IMR-90 (cell line): ENCODE data around the gene RAD51B. TPM values are rescaled to one million over a fixed set of nuclear protein-coding genes. Genes with fewer than 3 reads are reported as not detected.

ENCODE experiments used
- ATAC-seq: fragments of 200-7000 bp; cut with Tn5 transposase; 2 replicates; pipeline ENCODE4 v1.9.1; 2020; ENCODE audit warnings: low read depth, mild to moderate bottlenecking, moderate library complexity
- BruUV-seq: library from RNA; stranded (reverse); fragments of 400-500 nt; replicated peaks from 2 replicates; lab custom pipeline; 2021; lab: Mats Ljungman, UMichigan
- CTCF ChIA-PET: fragments of 300-600 bp; formaldehyde crosslinking; extraction: SDS; loops from one replicate; lab custom pipeline; 2021; ENCODE audit warnings: antibody characterized with exemption; lab: Yijun Ruan, JAX
- POLR2A ChIA-PET: fragments of 300-600 bp; sonication (Branson Sonifier 250); formaldehyde crosslinking; loops from one replicate; lab custom pipeline; 2022; ENCODE audit warnings: antibody characterized with exemption; ENCODE audit not compliant: unreplicated experiment; lab: Charles Lee
- DNase-seq: peaks from one replicate; pipeline ENCODE4 v3.0.0; 2013
- H2AFZ ChIP-seq: replicated peaks from 2 replicates; pipeline ENCODE3; 2013; ENCODE audit warnings: low read length, mild to moderate bottlenecking; ENCODE audit not compliant: poor library complexity
- H2AK5ac ChIP-seq: 2 replicates; pipeline ENCODE4 v1.6.1; 2013; ENCODE audit warnings: low read depth, low read length, inconsistent platforms
- H2AK9ac ChIP-seq: replicated peaks from 2 replicates; pipeline ENCODE3; 2013; ENCODE audit warnings: mild to moderate bottlenecking, low read depth, low read length, moderate library complexity; ENCODE audit not compliant: poor library complexity
- H2BK120ac ChIP-seq: 2 replicates; pipeline ENCODE4 v1.6.1; 2013; ENCODE audit warnings: low read depth, low read length, inconsistent platforms
- H2BK15ac ChIP-seq: 3 replicates; pipeline ENCODE4 v1.6.1; 2013; ENCODE audit warnings: low read depth, low read length, inconsistent platforms
- H2BK20ac ChIP-seq: 2 replicates; pipeline ENCODE4 v1.6.1; 2013; ENCODE audit warnings: low read depth, mild to moderate bottlenecking, inconsistent platforms, low read length, moderate library complexity
- H2BK5ac ChIP-seq: 2 replicates; pipeline ENCODE4 v1.6.1; 2013; ENCODE audit warnings: mild to moderate bottlenecking, low read depth, low read length, inconsistent platforms; ENCODE audit not compliant: poor library complexity, severe bottlenecking
- H3K14ac ChIP-seq: replicated peaks from 2 replicates; pipeline ENCODE4 v1.6.1; 2013; ENCODE audit warnings: low read depth, low read length, inconsistent platforms
- H3K18ac ChIP-seq: 2 replicates; pipeline ENCODE4 v1.6.1; 2013; ENCODE audit warnings: low read depth, low read length, control low read depth
- H3K23ac ChIP-seq: 2 replicates; pipeline ENCODE4 v1.6.1; 2013; ENCODE audit warnings: low read depth, low read length, inconsistent platforms
- H3K27ac ChIP-seq: 2 replicates; pipeline ENCODE4 v1.5.1; 2013; ENCODE audit warnings: mild to moderate bottlenecking, control low read depth, low read length; ENCODE audit not compliant: insufficient read depth
- H3K27me3 ChIP-seq: 2 replicates; pipeline ENCODE4 v1.6.1; 2013; ENCODE audit warnings: low read length; ENCODE audit not compliant: control insufficient read depth, insufficient read depth
- H3K36me3 ChIP-seq: 2 replicates; pipeline ENCODE4 v1.6.1; 2013; ENCODE audit warnings: low read length, mixed read lengths; ENCODE audit not compliant: control insufficient read depth, insufficient read depth
- H3K4ac ChIP-seq: 2 replicates; pipeline ENCODE4 v1.6.1; 2013; ENCODE audit warnings: low read depth, low read length, inconsistent platforms
- H3K4me1 ChIP-seq: 2 replicates; pipeline ENCODE4 v1.6.1; 2013; ENCODE audit warnings: low read length, mixed read lengths; ENCODE audit not compliant: control insufficient read depth, insufficient read depth
- H3K4me2 ChIP-seq: 2 replicates; pipeline ENCODE4 v1.6.1; 2013; ENCODE audit warnings: low read depth, mild to moderate bottlenecking, control low read depth, low read length, moderate library complexity
- H3K4me3 ChIP-seq: 2 replicates; pipeline ENCODE4 v1.5.1; 2013; ENCODE audit warnings: low read depth, mild to moderate bottlenecking, control low read depth, low read length, moderate library complexity; ENCODE audit not compliant: insufficient read depth
- H3K56ac ChIP-seq: 2 replicates; pipeline ENCODE4 v1.6.1; 2013; ENCODE audit warnings: low read length, inconsistent platforms; ENCODE audit not compliant: insufficient read depth; ENCODE audit errors: extremely low read depth
- H3K79me1 ChIP-seq, 2 experiments: 2 replicates each; pipeline ENCODE4 v1.6.1; 2013; ENCODE audit warnings: low read length in 2 of 2, inconsistent platforms in 1 of 2, low read depth in 1 of 2
- H3K9ac ChIP-seq: 2 replicates; pipeline ENCODE4 v1.6.1; 2013; ENCODE audit warnings: low read depth, low read length, control low read depth
- H3K9me1 ChIP-seq: 2 replicates; pipeline ENCODE4 v1.6.1; 2013; ENCODE audit warnings: low read length, inconsistent platforms; ENCODE audit not compliant: insufficient read depth
- H3K9me3 ChIP-seq: 2 replicates; pipeline ENCODE4 v1.6.1; 2013; ENCODE audit warnings: low read length; ENCODE audit not compliant: control insufficient read depth, insufficient read depth
- H4K20me1 ChIP-seq: 2 replicates; pipeline ENCODE4 v1.6.1; 2013; ENCODE audit warnings: low read length, inconsistent platforms; ENCODE audit not compliant: insufficient read depth
- H4K5ac ChIP-seq: 2 replicates; pipeline ENCODE4 v1.6.1; 2013; ENCODE audit warnings: mild to moderate bottlenecking, low read depth, low read length, control low read depth
- H4K8ac ChIP-seq, 2 experiments: 2 replicates each; pipeline ENCODE4 v1.6.1; 2013; ENCODE audit warnings: low read depth in 2 of 2, low read length in 2 of 2, control low read depth in 1 of 2, inconsistent platforms in 1 of 2
- H4K91ac ChIP-seq: 2 replicates; pipeline ENCODE4 v1.6.1; 2013; ENCODE audit warnings: low read depth, low read length, inconsistent platforms; ENCODE audit not compliant: insufficient read depth
- MAFK ChIP-seq: IDR thresholded peaks from 2 replicates; pipeline ENCODE4 v1.6.1; 2012; ENCODE audit warnings: low read depth, low read length, improper control_type of control experiment
- RCOR1 ChIP-seq: IDR thresholded peaks from 2 replicates; pipeline ENCODE4 v1.6.1; 2012; ENCODE audit warnings: mild to moderate bottlenecking, low read length, improper control_type of control experiment; ENCODE audit not compliant: insufficient replicate concordance
- WGBS, 2 experiments: methylation state at CpG; one replicate each; pipeline versions ENCODE4 v1.1.5 to v1.1.7; 2013; ENCODE audit warnings: missing lambda C conversion rate in 2 of 2; ENCODE audit not compliant: insufficient read length in 1 of 2; ENCODE audit errors: extremely low coverage in 2 of 2; 5-methylcytosine and 5-hydroxymethylcytosine counted together
- dilution Hi-C: fragments of 300-500 bp; cut with HindIII; formaldehyde crosslinking; loops from one replicate; pipeline ENCODE4 v1.14.3; 2018; ENCODE audit warnings: low sequenced_read_pairs; ENCODE audit not compliant: unreplicated experiment
- in situ Hi-C: fragments of 300-500 bp; cut with MboI; formaldehyde crosslinking; loops from 3 replicates; pipeline ENCODE4 v1.14.3; 2019; ENCODE audit warnings: low sequenced_read_pairs, inconsistent platforms, mixed read lengths
- intact Hi-C: fragments of 100-400 bp; cut with micrococcal nuclease; formaldehyde crosslinking; loops from 2 replicates; pipeline ENCODE4 v1.10.0; 2022
- polyA plus RNA-seq, 3 experiments: library from polyadenylated mRNA; depleted of rRNA; stranded (reverse); fragments of >200 nt; gene quantifications; 2 replicates each; pipeline ENCODE4 v1.2.3, GENCODE V29; 2012; ENCODE audit warnings: low replicate concordance in 1 of 3
- total RNA-seq: library from RNA; depleted of rRNA; stranded (reverse); fragments of >200 nt; gene quantifications from 2 replicates; pipeline ENCODE4 v1.2.3, GENCODE V29; 2012

Gene RAD51B
- total and polyA plus RNA-seq, 2 of the 4 experiments (the other 2 are of a cell fraction): 5.1 to 18.8 TPM

DNA sequence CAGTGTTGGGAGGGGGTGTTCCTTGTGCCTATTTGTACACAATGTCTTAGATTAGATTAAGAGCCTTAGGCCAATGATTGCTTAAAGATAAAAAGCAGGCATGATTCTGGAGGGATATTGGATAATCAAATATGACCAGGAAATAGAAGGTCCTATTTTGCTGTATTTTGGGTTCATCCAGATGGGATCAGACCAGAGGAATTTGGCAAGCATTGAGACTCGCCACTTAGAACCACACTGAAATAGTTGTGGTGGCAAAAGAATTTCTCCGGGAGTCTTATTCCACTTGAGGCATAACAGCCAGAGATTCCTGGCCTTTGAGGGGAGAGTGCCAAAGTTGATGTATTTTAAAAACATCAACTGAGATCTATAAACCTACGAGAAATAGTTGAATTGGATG lies 327.2 kb downstream of the RAD51B start:
- no peak overlapping the region for H3K56ac ChIP-seq
- H3K27ac ChIP-seq: no peak overlapping the region
- H4K8ac ChIP-seq: peak overlapping the region in 1 of 2 experiments; percentile 74; a peak in 1 of 4 replicates
- H2AK9ac ChIP-seq: no peak overlapping the region
- peak overlapping the region; percentile 72; the same call in 1 of the 2 replicates for H3K4me2 ChIP-seq
- no peak overlapping the region for H4K91ac ChIP-seq
- H3K4me1 ChIP-seq: peaks cover 14% of the 10 kb centered on the region
- TF ChIP-seq RCOR1: peak; percentile 53
- no peak for TF ChIP-seq MAFK
- ChIA-PET POLR2A (no interaction called here), CTCF (no interaction called here)
- H3K4ac ChIP-seq: peak overlapping the region; percentile 48; the same call in 1 of the 2 replicates
- no peak overlapping the region; the same call in 1 of the 2 replicates for H2BK20ac ChIP-seq
- H3K36me3 ChIP-seq: no peaks in the 10 kb centered on the region
- H4K20me1 ChIP-seq: no peaks in the 10 kb centered on the region
- intact Hi-C loops (loop anchor here (5.0 to 10.0 kb wide), 3 partner anchors 85 to 648 kb away; partner anchors contain the start of gene ZFP36L1), in situ Hi-C loops (loop anchor here (5.0 kb wide), 1 partner anchor 85 kb away; no protein-coding TSS in a partner anchor), dilution Hi-C loops (no loop called here)
- no peak overlapping the region for H3K9ac ChIP-seq
- H2BK15ac ChIP-seq: peak overlapping the region; percentile 29; the same call in 1 of the 3 replicates
- ATAC-seq (peak; percentile 94), DNase-seq (peak; percentile 96)
- H3K79me1 ChIP-seq: 0 out of 4 replicates have a peak, but pooled peaks cover 0 to 7% of the 10 kb centered on the region in 2 experiments
- no CpG with 5 or more reads among the region's 3 CpGs for WGBS, 2 experiments
- H4K5ac ChIP-seq: no peak overlapping the region; the same call in 1 of the 2 replicates
- peak overlapping the region; percentile 96; the same call in 1 of the 2 replicates for H3K18ac ChIP-seq
- no peak overlapping the region for H2AFZ ChIP-seq
- peaks cover 7% of the 10 kb centered on the region; the same call in 1 of the 2 replicates for H3K9me1 ChIP-seq
- H3K4me3 ChIP-seq: no peak overlapping the region
- BruUV-seq: no TSS peak
- H3K9me3 ChIP-seq: no peaks in the 10 kb centered on the region; the same call in 1 of the 2 replicates
- H2BK120ac ChIP-seq: peak overlapping the region; percentile 84; the same call in 1 of the 2 replicates
- H3K14ac ChIP-seq: no peak overlapping the region
- peak overlapping the region; percentile 89 for H2BK5ac ChIP-seq
- H3K27me3 ChIP-seq: no peaks in the 10 kb centered on the region
- H2AK5ac ChIP-seq: no peak overlapping the region
- no peak overlapping the region for H3K23ac ChIP-seq
